GM12878 (cell line): ENCODE data around the gene LENEP. TPM values are rescaled to one million over a fixed set of nuclear protein-coding genes. Genes with fewer than 3 reads are reported as not detected.

Experiments
- ASH2L ChIP-seq: fragments of 300-600, 200-600 bp; sonication (generic); IDR thresholded peaks from 2 replicates; pipeline ENCODE4 v1.6.1; 2017; ENCODE audit warnings: low read depth, mild to moderate bottlenecking, borderline replicate concordance
- DPF2 ChIP-seq: fragments of 450-650 bp; IDR thresholded peaks from 2 replicates; pipeline ENCODE4 v1.6.1; 2017; ENCODE audit warnings: mild to moderate bottlenecking
- E2F4 ChIP-seq: IDR thresholded peaks from 2 replicates; pipeline ENCODE4 v1.6.1; 2012; ENCODE audit warnings: low read depth, low read length, improper control_type of control experiment
- ELK1 ChIP-seq: IDR thresholded peaks from 2 replicates; pipeline ENCODE4 v1.6.1; 2012; ENCODE audit warnings: low read depth, low read length, improper control_type of control experiment
- ESRRA ChIP-seq: IDR thresholded peaks from 2 replicates; pipeline ENCODE4 v1.6.1; 2012; ENCODE audit warnings: mild to moderate bottlenecking, low read length, improper control_type of control experiment
- FOXM1 ChIP-seq: IDR thresholded peaks from 2 replicates; pipeline ENCODE4 v1.6.1; 2012; ENCODE audit warnings: low read depth, mild to moderate bottlenecking, inconsistent platforms, low read length, moderate library complexity
- GATAD2B ChIP-seq: fragments of 450-650 bp; conservative IDR thresholded peaks from 2 replicates; pipeline ENCODE4 v1.6.1; 2017; ENCODE audit warnings: low read depth, mild to moderate bottlenecking, moderate library complexity
- JUNB ChIP-seq: IDR thresholded peaks from 2 replicates; pipeline ENCODE4 v1.6.1; 2016; ENCODE audit warnings: antibody characterized with exemption, mild to moderate bottlenecking
- PAX5 ChIP-seq: IDR thresholded peaks from 2 replicates; pipeline ENCODE4 v1.6.1; 2011; ENCODE audit warnings: low read depth, low read length, borderline replicate concordance
- SIX5 ChIP-seq: IDR thresholded peaks from 2 replicates; pipeline ENCODE4 v1.6.1; 2011; ENCODE audit warnings: mild to moderate bottlenecking, low read depth, low read length, moderate library complexity; ENCODE audit not compliant: severe bottlenecking
- WRNIP1 ChIP-seq: IDR thresholded peaks from 2 replicates; pipeline ENCODE4 v1.6.1; 2011; ENCODE audit warnings: low read depth, low read length, improper control_type of control experiment, borderline replicate concordance
- polyA plus RNA-seq, 11 experiments: library from polyadenylated mRNA; depleted of rRNA in 4 of 11; unstranded in 6 of 11; stranded (reverse) in 5 of 11; fragments of >200 nt; fragmentation: Nextera tagmentation in 4 of 11; fragmentation: Illumina TruSeq in 1 of 11; extraction: Ambion mirVana in 4 of 11; extraction: Trizol in 1 of 11; gene quantifications; 1 replicate in 1 of 11; 2 replicates in 10 of 11; pipeline versions ENCODE4 v1.2.1 to v1.2.3, GENCODE V29; 2011 to 2016; ENCODE audit warnings: inconsistent platforms in 2 of 11, missing spikeins in 2 of 11, low read depth in 1 of 11
- total RNA-seq, 4 experiments: library from RNA; depleted of rRNA in 3 of 4; stranded (reverse); fragments of >200 nt in 3 of 4; fragmentation: Illumina TruSeq in 1 of 4; extraction: Trizol in 1 of 4; gene quantifications; 2 replicates each; pipeline versions ENCODE4 v1.2.1 to v1.2.3, GENCODE V29; 2013 to 2021
- TF ChIP-seq, protein P1 (sequence below): fragments of 450-650 bp; IDR thresholded peaks from 2 replicates; pipeline ENCODE4 v1.6.1; 2017; ENCODE audit warnings: low read depth, mild to moderate bottlenecking, moderate library complexity
- TF ChIP-seq, protein P2 (sequence below): IDR thresholded peaks from 2 replicates; pipeline ENCODE4 v1.6.1; 2012; ENCODE audit warnings: mild to moderate bottlenecking, low read depth, low read length
- TF ChIP-seq, protein P3 (sequence below): fragments of 450-650 bp; IDR thresholded peaks from 2 replicates; pipeline ENCODE4 v1.6.1; 2017; ENCODE audit warnings: mild to moderate bottlenecking, moderate library complexity
- TF ChIP-seq, protein P4 (sequence below): fragments of 450-650 bp; IDR thresholded peaks from 2 replicates; pipeline ENCODE4 v1.6.1; 2016; ENCODE audit warnings: mild to moderate bottlenecking

Gene LENEP
- total and polyA plus RNA-seq, 10 of the 15 experiments (the other 5 are each of a cell fraction or from before 2014, with no cell fraction given): 0.27 to 1.1 (median 0.64) TPM; not detected in 7

DNA sequence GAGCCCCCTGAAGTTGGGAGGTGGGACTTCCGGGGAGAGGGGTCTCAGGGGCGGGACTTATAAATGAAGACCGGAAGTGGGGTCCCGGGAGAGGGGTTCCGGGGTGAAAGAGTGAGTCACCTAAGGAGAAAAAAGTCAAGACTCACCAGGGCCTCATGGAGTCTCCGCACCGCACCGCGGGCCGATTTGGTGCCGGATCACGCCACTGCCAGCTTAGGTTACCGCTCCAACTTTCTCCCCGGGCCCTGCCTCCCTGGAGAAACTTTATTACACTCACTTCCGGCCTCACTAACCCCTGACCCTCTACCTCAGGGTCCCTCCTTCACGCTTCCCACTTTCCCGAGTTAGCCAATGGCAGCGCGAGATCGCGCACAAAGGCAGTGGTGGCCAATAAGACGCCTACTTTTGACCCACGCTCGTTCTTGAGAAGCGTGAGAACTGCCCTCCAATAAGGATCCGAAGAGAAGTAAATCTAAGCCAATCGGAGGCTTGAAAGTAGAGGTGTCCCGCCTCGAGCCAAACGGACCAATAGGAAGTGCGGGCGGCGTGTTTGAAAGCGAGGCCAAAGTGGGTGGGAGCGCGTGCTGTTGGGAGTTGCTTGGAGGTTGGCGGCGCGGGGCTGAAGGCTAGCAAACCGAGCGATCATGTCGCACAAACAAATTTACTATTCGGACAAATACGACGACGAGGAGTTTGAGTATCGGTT lies 19.1 kb upstream of the LENEP start, which contains the start of gene CKS1B (continued):
- TF ChIP-seq, protein P1, sequence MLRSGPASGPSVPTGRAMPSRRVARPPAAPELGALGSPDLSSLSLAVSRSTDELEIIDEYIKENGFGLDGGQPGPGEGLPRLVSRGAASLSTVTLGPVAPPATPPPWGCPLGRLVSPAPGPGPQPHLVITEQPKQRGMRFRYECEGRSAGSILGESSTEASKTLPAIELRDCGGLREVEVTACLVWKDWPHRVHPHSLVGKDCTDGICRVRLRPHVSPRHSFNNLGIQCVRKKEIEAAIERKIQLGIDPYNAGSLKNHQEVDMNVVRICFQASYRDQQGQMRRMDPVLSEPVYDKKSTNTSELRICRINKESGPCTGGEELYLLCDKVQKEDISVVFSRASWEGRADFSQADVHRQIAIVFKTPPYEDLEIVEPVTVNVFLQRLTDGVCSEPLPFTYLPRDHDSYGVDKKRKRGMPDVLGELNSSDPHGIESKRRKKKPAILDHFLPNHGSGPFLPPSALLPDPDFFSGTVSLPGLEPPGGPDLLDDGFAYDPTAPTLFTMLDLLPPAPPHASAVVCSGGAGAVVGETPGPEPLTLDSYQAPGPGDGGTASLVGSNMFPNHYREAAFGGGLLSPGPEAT: peak; percentile 96
- TF ChIP-seq WRNIP1 (no peak), GATAD2B (peak; percentile 56), SIX5 (peak; percentile 21), ASH2L (no peak), DPF2 (peak; percentile 5; the same call in 1 of the 2 replicates), E2F4 (peak; percentile 99), FOXM1 (peak; percentile 93), PAX5 (no peak), JUNB (no peak; the same call in 1 of the 2 replicates), ELK1 (peak; percentile 84), ESRRA (no peak)
- TF ChIP-seq, protein P2, sequence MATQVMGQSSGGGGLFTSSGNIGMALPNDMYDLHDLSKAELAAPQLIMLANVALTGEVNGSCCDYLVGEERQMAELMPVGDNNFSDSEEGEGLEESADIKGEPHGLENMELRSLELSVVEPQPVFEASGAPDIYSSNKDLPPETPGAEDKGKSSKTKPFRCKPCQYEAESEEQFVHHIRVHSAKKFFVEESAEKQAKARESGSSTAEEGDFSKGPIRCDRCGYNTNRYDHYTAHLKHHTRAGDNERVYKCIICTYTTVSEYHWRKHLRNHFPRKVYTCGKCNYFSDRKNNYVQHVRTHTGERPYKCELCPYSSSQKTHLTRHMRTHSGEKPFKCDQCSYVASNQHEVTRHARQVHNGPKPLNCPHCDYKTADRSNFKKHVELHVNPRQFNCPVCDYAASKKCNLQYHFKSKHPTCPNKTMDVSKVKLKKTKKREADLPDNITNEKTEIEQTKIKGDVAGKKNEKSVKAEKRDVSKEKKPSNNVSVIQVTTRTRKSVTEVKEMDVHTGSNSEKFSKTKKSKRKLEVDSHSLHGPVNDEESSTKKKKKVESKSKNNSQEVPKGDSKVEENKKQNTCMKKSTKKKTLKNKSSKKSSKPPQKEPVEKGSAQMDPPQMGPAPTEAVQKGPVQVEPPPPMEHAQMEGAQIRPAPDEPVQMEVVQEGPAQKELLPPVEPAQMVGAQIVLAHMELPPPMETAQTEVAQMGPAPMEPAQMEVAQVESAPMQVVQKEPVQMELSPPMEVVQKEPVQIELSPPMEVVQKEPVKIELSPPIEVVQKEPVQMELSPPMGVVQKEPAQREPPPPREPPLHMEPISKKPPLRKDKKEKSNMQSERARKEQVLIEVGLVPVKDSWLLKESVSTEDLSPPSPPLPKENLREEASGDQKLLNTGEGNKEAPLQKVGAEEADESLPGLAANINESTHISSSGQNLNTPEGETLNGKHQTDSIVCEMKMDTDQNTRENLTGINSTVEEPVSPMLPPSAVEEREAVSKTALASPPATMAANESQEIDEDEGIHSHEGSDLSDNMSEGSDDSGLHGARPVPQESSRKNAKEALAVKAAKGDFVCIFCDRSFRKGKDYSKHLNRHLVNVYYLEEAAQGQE: no peak
- TF ChIP-seq, protein P3, sequence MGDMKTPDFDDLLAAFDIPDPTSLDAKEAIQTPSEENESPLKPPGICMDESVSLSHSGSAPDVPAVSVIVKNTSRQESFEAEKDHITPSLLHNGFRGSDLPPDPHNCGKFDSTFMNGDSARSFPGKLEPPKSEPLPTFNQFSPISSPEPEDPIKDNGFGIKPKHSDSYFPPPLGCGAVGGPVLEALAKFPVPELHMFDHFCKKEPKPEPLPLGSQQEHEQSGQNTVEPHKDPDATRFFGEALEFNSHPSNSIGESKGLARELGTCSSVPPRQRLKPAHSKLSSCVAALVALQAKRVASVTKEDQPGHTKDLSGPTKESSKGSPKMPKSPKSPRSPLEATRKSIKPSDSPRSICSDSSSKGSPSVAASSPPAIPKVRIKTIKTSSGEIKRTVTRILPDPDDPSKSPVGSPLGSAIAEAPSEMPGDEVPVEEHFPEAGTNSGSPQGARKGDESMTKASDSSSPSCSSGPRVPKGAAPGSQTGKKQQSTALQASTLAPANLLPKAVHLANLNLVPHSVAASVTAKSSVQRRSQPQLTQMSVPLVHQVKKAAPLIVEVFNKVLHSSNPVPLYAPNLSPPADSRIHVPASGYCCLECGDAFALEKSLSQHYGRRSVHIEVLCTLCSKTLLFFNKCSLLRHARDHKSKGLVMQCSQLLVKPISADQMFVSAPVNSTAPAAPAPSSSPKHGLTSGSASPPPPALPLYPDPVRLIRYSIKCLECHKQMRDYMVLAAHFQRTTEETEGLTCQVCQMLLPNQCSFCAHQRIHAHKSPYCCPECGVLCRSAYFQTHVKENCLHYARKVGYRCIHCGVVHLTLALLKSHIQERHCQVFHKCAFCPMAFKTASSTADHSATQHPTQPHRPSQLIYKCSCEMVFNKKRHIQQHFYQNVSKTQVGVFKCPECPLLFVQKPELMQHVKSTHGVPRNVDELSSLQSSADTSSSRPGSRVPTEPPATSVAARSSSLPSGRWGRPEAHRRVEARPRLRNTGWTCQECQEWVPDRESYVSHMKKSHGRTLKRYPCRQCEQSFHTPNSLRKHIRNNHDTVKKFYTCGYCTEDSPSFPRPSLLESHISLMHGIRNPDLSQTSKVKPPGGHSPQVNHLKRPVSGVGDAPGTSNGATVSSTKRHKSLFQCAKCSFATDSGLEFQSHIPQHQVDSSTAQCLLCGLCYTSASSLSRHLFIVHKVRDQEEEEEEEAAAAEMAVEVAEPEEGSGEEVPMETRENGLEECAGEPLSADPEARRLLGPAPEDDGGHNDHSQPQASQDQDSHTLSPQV: 0 out of 2 replicates have a peak, but pooled peaks have one; percentile 12
- TF ChIP-seq, protein P4, sequence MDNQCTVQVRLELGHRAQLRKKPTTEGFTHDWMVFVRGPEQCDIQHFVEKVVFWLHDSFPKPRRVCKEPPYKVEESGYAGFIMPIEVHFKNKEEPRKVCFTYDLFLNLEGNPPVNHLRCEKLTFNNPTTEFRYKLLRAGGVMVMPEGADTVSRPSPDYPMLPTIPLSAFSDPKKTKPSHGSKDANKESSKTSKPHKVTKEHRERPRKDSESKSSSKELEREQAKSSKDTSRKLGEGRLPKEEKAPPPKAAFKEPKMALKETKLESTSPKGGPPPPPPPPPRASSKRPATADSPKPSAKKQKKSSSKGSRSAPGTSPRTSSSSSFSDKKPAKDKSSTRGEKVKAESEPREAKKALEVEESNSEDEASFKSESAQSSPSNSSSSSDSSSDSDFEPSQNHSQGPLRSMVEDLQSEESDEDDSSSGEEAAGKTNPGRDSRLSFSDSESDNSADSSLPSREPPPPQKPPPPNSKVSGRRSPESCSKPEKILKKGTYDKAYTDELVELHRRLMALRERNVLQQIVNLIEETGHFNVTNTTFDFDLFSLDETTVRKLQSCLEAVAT: 0 out of 2 replicates have a peak, but pooled peaks have one; percentile 21
